ENCODE results near the gene ADAMTS18. TPM values are rescaled to one million over a fixed set of nuclear protein-coding genes. Genes with fewer than 3 reads are reported as not detected.
"Not testable (repeated sequence)": the region's sequence is repeated elsewhere in the genome, so short reads cannot be mapped to it uniquely, and the experiment has no call there.

The ADAMTS18 gene
- total RNA-seq, 1 experiment from 2014 or later, result not detected

- H3K9me3 ChIP-seq (ENCODE audit: low read length), result no peaks in the 10 kb centered on the region
- H4K20me1 ChIP-seq (ENCODE audit: low read length), result no peaks in the 10 kb centered on the region
- no TSS peak for BruUV-seq (replicated peaks)
- no peaks in the 10 kb centered on the region for H3F3A ChIP-seq (ENCODE audit: low read length, unreplicated experiment)
- no peaks in the 10 kb centered on the region for H3K79me2 ChIP-seq (ENCODE audit: low read length)
- H3K9me2 ChIP-seq (replicated peaks; ENCODE audit: low read length), result no peaks in the 10 kb centered on the region
- no peaks in the 10 kb centered on the region for H3K4me1 ChIP-seq (ENCODE audit: insufficient read depth, low read length)
- no peaks in the 10 kb centered on the region for H3K27me3 ChIP-seq (ENCODE audit: low read length)
- intact Hi-C loops (cut with micrococcal nuclease), result no loop called here
- no peak overlapping the region for H3K9ac ChIP-seq (ENCODE audit: low read length)
- ATAC-seq (no peak), DNase-seq (no peak)
- H3K36me3 ChIP-seq (ENCODE audit: low read depth, low read length), result no peaks in the 10 kb centered on the region
- no peak overlapping the region for H3K4me3 ChIP-seq (ENCODE audit: low read length)
- H3K27ac ChIP-seq (ENCODE audit: low read length), result no peak overlapping the region
- CTCF ChIA-PET, result no interaction called here
- POLR2A ChIA-PET (ENCODE audit: unreplicated experiment), result no interaction called here
- no peak for TF ChIP-seq EZH2phosphoT487 (IDR thresholded peaks at IDR 0.05; ENCODE audit: borderline replicate concordance, low read length)
- TF ChIP-seq, protein P1, sequence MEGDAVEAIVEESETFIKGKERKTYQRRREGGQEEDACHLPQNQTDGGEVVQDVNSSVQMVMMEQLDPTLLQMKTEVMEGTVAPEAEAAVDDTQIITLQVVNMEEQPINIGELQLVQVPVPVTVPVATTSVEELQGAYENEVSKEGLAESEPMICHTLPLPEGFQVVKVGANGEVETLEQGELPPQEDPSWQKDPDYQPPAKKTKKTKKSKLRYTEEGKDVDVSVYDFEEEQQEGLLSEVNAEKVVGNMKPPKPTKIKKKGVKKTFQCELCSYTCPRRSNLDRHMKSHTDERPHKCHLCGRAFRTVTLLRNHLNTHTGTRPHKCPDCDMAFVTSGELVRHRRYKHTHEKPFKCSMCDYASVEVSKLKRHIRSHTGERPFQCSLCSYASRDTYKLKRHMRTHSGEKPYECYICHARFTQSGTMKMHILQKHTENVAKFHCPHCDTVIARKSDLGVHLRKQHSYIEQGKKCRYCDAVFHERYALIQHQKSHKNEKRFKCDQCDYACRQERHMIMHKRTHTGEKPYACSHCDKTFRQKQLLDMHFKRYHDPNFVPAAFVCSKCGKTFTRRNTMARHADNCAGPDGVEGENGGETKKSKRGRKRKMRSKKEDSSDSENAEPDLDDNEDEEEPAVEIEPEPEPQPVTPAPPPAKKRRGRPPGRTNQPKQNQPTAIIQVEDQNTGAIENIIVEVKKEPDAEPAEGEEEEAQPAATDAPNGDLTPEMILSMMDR (conservative IDR thresholded peaks at IDR 0.05; ENCODE audit: low read depth, low read length), result no peak
- TF ChIP-seq EZH2 (IDR thresholded peaks at IDR 0.05; ENCODE audit: low read length, unreplicated experiment), result no peak
- no peak overlapping the region for H3K4me2 ChIP-seq (ENCODE audit: low read length)
- no peak overlapping the region for H2AFZ ChIP-seq (ENCODE audit: low read length)
These were observed 171.9 kb downstream of the ADAMTS18 start for GRCh38 chr16:77262971-77263370.

DNA sequence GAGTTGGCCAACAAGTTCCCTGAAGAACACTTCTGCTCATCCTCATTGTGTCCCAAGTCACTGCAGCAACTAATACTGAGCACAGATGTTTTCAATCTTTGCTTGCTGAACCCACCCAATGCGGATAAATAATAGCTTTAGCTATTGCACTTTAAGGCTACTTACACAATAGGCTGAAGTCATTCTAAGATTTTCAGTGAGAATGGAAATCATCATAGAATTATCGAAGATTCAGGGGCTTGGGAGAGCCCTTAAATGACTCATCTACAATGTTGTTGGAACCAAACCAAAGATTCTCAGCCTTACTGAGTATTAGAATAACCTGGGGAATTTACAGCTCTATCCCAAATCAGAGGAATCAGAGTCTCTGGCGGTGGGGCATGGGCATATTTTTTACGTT lies 184.4 kb downstream of the ADAMTS18 start:
- TF ChIP-seq EZH2phosphoT487 (IDR thresholded peaks at IDR 0.05; ENCODE audit: borderline replicate concordance, low read length), result no peak
- TF ChIP-seq, protein P1 (conservative IDR thresholded peaks at IDR 0.05; ENCODE audit: low read depth, low read length), result no peak
- TF ChIP-seq EZH2 (IDR thresholded peaks at IDR 0.05; ENCODE audit: low read length, unreplicated experiment), result no peak
- H3F3A ChIP-seq (ENCODE audit: low read length, unreplicated experiment), result no peaks in the 10 kb centered on the region
- H3K9me2 ChIP-seq (replicated peaks; ENCODE audit: low read length), result no peaks in the 10 kb centered on the region
- H3K4me3 ChIP-seq (ENCODE audit: low read length), result no peak overlapping the region
- no peak overlapping the region for H2AFZ ChIP-seq (ENCODE audit: low read length)
- no peak overlapping the region for H3K9ac ChIP-seq (ENCODE audit: low read length)
- H4K20me1 ChIP-seq (ENCODE audit: low read length), result no peaks in the 10 kb centered on the region
- intact Hi-C loops (cut with micrococcal nuclease), result no loop called here
- H3K9me3 ChIP-seq (ENCODE audit: low read length), result no peaks in the 10 kb centered on the region
- H3K27me3 ChIP-seq (ENCODE audit: low read length), result no peaks in the 10 kb centered on the region
- no peak for DNase-seq
- no peak for ATAC-seq
- no TSS peak for BruUV-seq (replicated peaks)
- no peaks in the 10 kb centered on the region for H3K36me3 ChIP-seq (ENCODE audit: low read depth, low read length)
- POLR2A ChIA-PET (ENCODE audit: unreplicated experiment), result no interaction called here
- CTCF ChIA-PET, result interaction anchor here (0.6 kb wide), 1 partner anchor 13 kb away, joined by 3 read pairs; no protein-coding TSS in a partner anchor
- H3K79me2 ChIP-seq (ENCODE audit: low read length), result no peaks in the 10 kb centered on the region
- H3K27ac ChIP-seq (ENCODE audit: low read length), result no peak overlapping the region
- no peaks in the 10 kb centered on the region for H3K4me1 ChIP-seq (ENCODE audit: insufficient read depth, low read length)
- no peak overlapping the region for H3K4me2 ChIP-seq (ENCODE audit: low read length)

- ChIA-PET POLR2A (ENCODE audit: unreplicated experiment) (no interaction called here), CTCF (no interaction called here)
- H3F3A ChIP-seq (ENCODE audit: low read length, unreplicated experiment), result no peaks in the 10 kb centered on the region
- TF ChIP-seq EZH2 (IDR thresholded peaks at IDR 0.05; ENCODE audit: low read length, unreplicated experiment) (no peak), EZH2phosphoT487 (IDR thresholded peaks at IDR 0.05; ENCODE audit: borderline replicate concordance, low read length) (no peak)
- TF ChIP-seq, protein P1 (conservative IDR thresholded peaks at IDR 0.05; ENCODE audit: low read depth, low read length), result no peak
- H3K4me1 ChIP-seq (ENCODE audit: insufficient read depth, low read length), result no peaks in the 10 kb centered on the region
- H3K4me3 ChIP-seq (ENCODE audit: low read length), result no peak overlapping the region
- no peak overlapping the region for H3K4me2 ChIP-seq (ENCODE audit: low read length)
- H3K9me2 ChIP-seq (replicated peaks; ENCODE audit: low read length), result no peaks in the 10 kb centered on the region
- H3K9me3 ChIP-seq (ENCODE audit: low read length), result no peaks in the 10 kb centered on the region
- no peaks in the 10 kb centered on the region for H4K20me1 ChIP-seq (ENCODE audit: low read length)
- H3K27me3 ChIP-seq (ENCODE audit: low read length), result no peaks in the 10 kb centered on the region
- H3K36me3 ChIP-seq (ENCODE audit: low read depth, low read length), result no peaks in the 10 kb centered on the region
- DNase-seq (no peak), ATAC-seq (no peak)
- H3K9ac ChIP-seq (ENCODE audit: low read length), result no peak overlapping the region
- intact Hi-C loops (cut with micrococcal nuclease), result no loop called here
- H3K79me2 ChIP-seq (ENCODE audit: low read length), result no peaks in the 10 kb centered on the region
- no TSS peak for BruUV-seq (replicated peaks)
- no peak overlapping the region for H2AFZ ChIP-seq (ENCODE audit: low read length)
- no peak overlapping the region for H3K27ac ChIP-seq (ENCODE audit: low read length)
These were observed 188.7 kb downstream of the ADAMTS18 start for GRCh38 chr16:77246150-77246549.

DNA sequence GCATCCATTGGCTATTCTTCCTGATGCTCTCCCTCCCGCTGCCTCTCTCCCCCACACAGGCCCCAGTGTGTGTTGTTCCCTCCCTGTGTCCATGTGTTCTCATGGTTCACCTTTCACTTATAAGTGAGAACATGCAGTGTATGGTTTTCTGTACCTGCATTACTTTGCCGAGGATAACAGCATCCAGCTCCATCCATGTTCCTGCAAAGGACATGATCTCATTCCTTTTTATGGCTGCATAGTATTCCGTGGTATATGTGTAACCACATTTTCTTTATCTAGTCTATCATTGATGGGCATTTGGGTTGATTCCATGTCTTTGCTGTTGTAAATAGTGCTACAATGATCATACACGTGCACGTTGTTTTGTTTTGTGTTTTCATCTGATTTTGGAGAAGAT lies 192.4 kb downstream of the ADAMTS18 start:
- H3K79me2 ChIP-seq (ENCODE audit: low read length); H3K4me2 ChIP-seq (ENCODE audit: low read length); H3K27ac ChIP-seq (ENCODE audit: low read length); H3K4me1 ChIP-seq (ENCODE audit: insufficient read depth, low read length); H3F3A ChIP-seq (ENCODE audit: low read length, unreplicated experiment); CTCF ChIA-PET; BruUV-seq (replicated peaks); POLR2A ChIA-PET (ENCODE audit: unreplicated experiment); H3K4me3 ChIP-seq (ENCODE audit: low read length); H3K9ac ChIP-seq (ENCODE audit: low read length); H3K9me2 ChIP-seq (replicated peaks; ENCODE audit: low read length); intact Hi-C loops (cut with micrococcal nuclease); H3K27me3 ChIP-seq (ENCODE audit: low read length); H3K36me3 ChIP-seq (ENCODE audit: low read depth, low read length); H2AFZ ChIP-seq (ENCODE audit: low read length); ATAC-seq; H4K20me1 ChIP-seq (ENCODE audit: low read length); H3K9me3 ChIP-seq (ENCODE audit: low read length); DNase-seq: not testable (repeated sequence)
